Medulla oblongata (tissue), 1 donor: Measurements from ENCODE around the gene FLVCR2.
"Not testable (repeated sequence)": the region's sequence is repeated elsewhere in the genome, so short reads cannot be mapped to it uniquely, and the experiment has no call there.

Source experiments
- DNase-seq: peaks from one replicate; pipeline ENCODE4 v3.0.0-alpha.2; 2015; ENCODE audit errors: extremely low spot score

Gene FLVCR2

DNA sequence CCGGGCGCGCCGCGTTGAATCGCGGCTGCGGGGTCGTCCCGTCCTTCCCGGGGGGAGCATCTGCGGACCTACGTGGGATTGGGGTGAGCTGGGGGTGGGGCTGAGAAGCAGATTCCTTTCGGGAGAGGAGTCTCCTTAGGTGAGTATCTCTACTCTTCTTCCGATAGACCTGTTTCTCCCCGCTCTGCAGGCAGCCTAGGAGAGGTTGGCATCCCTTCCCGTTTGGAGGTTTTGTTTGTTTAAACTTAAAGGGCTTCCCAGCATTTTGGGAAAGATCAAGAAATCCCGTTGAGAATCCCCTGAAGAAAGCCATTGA, 83.0 kb downstream of the FLVCR2 start:
- DNase-seq = peak; percentile 33

DNA sequence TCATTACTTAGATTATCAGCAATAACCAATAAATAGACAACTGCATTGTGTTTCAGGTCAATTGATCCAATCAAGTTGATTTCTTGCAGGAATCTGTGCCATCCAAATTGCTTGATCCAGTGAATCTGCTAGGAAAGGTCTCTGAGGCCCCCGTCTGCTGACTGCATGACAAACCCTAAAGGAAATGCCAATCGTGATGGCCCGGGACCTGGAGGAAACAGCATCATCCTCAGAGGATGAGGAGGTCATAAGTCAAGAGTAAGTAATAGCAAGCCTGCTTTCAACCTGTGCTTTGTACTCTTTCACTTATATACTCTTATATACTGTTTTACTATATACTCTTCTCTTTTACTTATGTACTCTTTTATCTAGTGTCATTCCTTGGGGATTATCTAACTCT, 84.5 kb downstream of the FLVCR2 start:
- no peak for DNase-seq

DNA sequence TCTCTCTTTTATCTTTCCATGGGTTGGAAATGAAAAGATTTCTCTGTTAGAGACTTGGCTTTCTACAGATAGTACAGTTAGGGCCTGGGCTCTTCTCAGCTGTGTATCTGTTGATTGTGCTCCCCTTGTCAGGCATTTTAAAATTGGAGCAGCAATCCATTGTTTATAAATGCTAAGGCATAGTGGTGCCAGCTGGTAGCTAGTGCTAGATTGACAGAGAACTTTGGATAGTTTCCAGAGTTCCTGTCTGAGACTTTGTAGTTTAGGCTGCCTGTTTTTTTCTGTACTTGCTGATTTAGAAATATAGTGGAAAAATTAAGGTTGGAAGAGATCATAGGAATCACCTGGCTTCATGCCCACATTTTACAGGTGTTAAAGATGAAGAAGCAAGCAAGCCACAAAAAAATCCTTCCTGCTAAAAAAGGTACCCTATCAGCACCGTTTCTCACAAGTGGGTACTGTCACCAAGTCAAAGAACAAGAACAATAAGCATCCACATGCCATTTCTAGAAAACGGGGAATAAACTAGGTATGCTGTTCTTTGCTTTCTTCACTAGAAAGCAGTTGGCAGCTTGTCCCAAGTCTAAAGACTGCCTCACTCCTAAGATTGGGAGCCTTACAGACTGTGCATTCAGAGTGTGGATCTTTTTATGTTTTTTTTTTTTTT, 88.8 kb downstream of the FLVCR2 start:
- DNase-seq = peak; percentile 50

DNA sequence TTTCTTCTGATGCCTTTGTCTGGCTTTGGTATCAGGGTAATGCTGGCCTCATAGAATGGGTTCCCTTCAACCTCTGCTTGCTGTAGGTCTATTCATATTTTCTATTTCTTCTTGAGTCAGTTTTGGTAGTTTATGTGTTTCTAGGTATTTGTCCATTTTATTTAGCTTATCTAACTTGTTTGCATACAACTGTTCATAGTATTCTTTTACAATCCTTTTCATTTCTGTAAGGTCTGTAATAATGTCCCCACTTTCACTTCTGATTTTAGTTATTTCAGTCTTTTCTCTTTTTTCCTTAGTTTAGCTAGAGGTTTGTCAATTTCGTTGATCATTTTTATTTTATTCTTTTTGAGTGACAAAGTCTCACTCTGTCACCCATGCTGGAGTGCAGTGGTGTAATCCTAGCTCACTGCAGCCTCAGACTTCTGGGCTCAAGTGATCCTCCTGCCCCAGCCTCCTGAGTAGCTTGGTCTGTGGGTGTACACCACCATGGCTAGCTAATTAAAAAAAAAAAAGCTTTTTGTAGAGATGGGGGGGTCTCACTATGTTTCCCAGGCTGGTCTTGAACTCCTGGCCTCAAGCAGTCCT, 94.3 kb downstream of the FLVCR2 start:
- DNase-seq = no peak

DNA sequence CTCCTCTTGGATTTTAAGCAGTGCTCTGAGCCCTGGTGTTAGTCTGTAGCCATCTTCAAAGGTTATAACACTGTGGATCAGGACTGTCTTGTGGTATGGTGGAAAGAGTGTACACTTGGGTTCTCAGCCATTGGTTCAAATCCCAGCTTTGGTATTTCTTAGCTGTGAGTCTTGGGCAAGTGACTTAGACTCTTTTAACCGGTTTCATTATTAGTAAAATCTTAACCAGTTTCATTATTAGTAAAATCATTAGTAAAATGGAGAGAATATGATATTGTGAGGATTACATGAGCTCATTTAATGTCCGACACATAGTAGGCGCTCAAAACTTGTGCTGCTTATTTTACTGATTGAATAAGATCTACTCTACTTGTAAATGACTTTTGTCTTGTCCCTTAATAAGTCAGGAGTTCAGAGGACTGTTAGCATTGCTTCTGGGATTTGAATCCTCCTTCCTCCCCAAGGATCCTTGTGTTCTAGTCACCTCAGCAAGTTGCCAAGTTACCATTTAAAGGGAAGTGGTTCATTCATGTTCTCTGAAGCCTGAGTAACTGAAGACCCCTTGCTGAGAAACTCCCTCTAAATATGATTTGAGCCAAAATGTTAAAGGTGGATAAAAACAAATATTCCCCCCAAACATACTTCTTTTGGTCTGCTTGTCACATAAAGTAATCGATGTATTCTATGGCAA, 95.1 kb downstream of the FLVCR2 start:
- DNase-seq = peak; percentile 66

DNA sequence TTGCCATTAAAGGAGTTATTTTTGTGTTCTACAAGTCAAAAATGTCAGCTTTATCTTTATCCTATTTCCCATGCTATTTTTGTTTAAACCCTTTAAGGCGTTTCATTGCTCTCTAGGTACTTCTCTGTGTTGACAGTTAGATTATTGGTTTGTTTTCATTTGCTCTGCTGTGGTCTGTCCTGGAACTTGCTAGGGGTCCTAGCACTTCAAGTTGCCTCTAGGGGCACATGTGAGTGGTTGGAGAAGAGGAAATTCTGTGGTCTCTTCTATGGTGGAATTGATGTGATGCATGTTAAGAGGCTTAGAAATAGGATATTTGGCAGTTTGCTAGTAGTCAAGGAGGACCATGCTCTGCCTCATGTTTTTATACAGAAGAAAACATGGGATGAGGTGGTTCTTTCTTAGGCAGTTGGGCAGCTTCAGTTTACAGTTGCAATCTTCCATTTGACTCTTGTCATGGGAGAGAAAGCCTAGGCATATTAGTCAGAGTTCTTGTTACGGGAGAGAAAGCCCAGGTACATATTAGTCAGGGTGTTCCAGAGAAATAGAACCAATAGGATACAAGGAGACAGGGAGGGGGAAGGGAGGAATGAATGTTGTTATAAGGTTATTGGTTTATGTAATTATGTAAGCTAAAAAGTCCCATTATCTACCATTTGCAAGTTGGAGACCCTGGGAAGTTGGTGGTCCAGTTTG, 97.0 kb downstream of the FLVCR2 start:
- DNase-seq = no peak

DNA sequence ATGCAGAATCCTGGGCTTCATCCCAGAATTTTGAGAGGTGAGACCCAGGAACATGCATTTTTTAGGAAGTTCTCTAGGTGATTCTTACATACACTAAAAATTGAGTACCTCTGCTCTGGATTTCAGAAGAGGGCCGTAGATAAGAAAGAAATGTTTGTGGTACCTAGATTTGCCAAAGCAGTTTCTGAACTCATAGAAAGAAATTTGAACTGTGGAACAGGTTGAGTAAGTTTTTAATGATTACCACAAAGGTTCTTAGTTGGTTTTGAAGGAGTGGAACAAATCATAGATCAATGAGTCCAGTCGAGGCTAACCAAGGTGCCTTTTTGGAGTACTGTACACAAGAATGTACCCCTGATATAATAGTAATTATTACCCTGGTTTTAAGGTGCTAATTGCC, 107.5 kb downstream of the FLVCR2 start:
- no peak for DNase-seq

DNA sequence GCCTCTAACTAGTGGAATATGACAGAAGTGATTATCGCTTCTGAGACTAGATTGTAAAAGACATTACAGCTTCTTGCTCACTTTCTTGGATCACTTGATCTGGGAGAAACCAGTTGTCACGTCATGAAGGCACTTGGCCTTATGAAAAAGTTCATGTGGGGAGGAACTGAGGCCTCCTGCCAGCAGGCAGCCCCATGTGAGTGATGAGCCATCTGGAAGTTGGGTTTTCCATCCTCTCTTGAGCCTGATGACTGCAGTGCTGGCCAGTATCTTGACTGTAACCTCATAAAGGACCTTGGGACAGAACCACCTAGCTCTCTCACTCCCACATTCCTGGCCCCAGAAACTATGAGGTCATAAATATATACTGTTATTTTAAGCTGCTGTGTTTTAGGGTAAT, 110.6 kb downstream of the FLVCR2 start:
- no peak for DNase-seq

DNA sequence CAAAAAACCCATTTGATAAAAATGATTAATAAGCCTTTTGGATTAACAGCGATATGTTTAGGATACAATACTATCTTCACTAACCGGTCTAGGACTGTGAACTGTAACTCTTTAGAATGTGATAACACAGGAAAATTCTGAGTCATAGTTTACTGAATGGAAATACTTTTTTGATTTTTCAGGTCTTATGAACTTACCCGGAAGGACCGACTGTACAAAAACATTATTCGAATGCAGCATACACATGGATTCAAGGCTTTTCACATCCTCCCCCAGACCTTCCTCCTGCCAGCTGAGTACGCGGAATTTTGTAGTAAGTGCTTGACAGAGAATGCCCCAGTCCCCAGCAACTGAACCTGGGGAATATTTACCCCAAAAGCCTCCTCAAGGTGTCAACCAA, 111.6 kb downstream of the FLVCR2 start:
- no peak for DNase-seq

DNA sequence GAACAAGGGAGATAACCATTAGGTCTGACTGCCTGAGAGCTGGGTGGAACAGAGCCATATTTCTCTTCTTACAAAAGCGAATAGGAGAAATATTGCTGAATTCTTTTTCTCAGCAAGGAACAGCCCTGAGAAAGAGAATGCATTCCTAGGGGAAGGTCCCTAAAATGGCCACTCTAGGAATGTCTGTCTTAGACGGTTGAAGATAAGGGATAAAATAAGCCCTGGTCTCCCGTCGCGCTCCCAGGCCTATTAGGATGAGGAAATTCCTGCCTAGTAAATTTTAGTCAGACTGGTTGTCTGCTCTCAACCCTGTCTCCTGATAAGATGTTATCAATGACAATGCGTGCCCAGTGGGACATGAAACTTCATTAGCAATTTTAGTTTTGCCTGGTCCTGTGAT, 116.6 kb downstream of the FLVCR2 start:
- not testable (repeated sequence) for DNase-seq

DNA sequence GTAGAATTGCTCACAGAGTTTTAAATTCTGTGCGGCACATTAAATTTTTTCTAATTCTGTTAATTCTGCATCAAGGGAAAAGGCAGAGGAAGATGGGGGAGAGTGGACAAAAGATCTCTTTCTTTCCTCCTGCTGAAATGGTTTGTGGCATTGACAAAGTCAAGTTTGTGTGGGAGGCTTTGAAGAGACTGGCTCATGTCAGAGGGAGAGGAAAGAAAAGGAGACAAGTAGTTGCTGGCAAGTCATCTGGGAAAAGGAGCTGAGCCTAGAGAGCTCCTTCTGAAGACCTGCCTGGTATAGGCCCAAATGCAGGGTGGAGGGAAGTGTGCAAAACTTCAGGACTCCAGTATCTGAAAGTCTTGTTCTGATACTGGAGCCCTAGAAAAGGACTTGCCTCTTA, 119.0 kb downstream of the FLVCR2 start:
- DNase-seq = peak; percentile 80
